GM18511 (cell line): ENCODE results near the gene AATK.

ENCODE experiments used
- ATAC-seq: cut with Tn5 transposase; IDR thresholded peaks from one replicate; pipeline ENCODE4 v1.9.1; 2021; ENCODE audit warnings: mild to moderate bottlenecking, moderate library complexity; ENCODE audit not compliant: unreplicated experiment

The AATK gene, protein sequence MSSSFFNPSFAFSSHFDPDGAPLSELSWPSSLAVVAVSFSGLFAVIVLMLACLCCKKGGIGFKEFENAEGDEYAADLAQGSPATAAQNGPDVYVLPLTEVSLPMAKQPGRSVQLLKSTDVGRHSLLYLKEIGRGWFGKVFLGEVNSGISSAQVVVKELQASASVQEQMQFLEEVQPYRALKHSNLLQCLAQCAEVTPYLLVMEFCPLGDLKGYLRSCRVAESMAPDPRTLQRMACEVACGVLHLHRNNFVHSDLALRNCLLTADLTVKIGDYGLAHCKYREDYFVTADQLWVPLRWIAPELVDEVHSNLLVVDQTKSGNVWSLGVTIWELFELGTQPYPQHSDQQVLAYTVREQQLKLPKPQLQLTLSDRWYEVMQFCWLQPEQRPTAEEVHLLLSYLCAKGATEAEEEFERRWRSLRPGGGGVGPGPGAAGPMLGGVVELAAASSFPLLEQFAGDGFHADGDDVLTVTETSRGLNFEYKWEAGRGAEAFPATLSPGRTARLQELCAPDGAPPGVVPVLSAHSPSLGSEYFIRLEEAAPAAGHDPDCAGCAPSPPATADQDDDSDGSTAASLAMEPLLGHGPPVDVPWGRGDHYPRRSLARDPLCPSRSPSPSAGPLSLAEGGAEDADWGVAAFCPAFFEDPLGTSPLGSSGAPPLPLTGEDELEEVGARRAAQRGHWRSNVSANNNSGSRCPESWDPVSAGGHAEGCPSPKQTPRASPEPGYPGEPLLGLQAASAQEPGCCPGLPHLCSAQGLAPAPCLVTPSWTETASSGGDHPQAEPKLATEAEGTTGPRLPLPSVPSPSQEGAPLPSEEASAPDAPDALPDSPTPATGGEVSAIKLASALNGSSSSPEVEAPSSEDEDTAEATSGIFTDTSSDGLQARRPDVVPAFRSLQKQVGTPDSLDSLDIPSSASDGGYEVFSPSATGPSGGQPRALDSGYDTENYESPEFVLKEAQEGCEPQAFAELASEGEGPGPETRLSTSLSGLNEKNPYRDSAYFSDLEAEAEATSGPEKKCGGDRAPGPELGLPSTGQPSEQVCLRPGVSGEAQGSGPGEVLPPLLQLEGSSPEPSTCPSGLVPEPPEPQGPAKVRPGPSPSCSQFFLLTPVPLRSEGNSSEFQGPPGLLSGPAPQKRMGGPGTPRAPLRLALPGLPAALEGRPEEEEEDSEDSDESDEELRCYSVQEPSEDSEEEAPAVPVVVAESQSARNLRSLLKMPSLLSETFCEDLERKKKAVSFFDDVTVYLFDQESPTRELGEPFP (N-terminal part only)

DNA sequence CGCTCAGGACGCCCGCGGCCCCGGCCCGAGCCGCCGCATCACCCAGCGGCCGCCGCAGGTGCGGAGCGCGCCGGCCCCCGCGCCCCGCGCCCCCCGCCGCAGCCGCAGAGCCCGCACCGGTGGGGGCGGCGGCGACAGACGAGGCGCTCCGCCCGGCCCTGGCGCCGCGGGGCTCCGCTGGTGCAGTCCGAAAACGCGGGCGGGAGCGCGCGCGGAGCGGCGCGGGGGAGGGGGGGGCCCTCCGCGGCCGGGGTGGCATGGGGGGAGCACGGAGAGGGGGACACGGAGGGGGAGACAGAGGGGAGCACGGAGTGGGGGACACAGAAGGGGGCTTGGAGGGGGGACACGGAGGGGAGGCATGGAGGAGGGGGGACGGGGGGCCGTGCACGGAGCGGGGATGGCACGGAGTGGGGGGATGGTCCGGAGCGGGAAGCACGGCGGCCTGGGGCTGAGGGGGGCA is at the start of gene AATK:
Gene AATK, minus strand, starts transcription at position 189 of the 460 bp plus-strand sequence. CDS start 229 bp downstream, outside the sequence.
- ATAC-seq, result no peak

DNA sequence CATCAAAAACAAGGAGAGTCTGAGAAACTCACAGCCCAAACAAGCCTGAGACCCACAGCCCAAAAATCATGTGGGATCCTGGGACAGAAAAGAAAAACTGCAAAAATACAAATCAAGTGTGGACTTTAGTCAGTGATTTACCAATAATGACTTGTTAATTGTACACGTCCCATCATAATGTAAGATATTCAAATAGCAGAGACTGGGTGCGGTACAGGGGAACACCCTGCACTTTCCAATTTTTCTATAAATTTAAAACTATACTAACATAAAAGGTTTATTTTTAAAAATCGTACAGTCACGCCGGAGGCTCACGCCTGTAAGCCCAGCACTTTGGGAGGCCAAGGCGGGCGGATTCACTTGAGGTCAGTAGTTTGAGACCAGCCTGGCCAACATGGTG is 48.0 kb upstream of the AATK start:
- no peak for ATAC-seq

DNA sequence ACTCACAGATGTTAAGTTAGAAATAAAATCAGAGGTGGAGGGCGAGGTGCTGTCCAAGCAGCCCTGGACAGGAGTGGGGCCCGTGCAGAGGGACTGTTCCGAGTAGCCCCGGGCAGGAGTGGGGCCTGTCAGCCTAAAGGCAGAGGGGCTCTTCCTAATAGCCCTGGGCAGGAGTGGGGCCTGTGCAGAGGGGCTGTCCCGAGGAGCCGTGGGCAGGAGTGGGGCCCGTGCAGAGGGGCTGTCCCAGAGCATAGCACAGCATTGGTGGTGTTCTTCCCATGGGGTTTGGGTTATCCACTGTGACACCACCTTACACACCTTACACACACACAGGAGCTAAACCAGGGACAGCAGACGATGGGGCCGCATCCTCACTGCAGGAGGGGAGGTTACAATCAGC is 46.3 kb upstream of the AATK start:
- ATAC-seq, result no peak

- no peak for ATAC-seq
These were observed 44.8 kb upstream of the AATK start for GRCh38 chr17:81210868-81211267.

DNA sequence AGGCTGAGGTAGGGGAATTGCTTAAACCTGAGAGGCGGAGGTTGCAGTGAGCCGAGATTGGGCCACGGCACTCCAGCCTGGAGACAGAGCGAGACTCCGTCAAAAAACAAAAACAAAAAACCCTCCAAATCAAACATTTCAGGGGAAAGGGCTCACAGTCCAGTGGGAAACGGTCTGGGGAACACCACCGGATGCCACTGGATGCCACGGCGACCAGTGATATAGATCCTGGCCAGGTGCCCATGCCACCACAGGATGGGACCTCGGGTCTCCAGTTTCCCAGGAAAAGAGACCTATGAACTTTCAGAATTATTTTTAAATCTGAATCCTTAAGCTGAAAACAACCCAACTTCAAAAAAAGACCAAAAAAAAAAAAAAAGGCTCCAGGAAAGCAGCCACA is 44.4 kb upstream of the AATK start:
- no peak for ATAC-seq

DNA sequence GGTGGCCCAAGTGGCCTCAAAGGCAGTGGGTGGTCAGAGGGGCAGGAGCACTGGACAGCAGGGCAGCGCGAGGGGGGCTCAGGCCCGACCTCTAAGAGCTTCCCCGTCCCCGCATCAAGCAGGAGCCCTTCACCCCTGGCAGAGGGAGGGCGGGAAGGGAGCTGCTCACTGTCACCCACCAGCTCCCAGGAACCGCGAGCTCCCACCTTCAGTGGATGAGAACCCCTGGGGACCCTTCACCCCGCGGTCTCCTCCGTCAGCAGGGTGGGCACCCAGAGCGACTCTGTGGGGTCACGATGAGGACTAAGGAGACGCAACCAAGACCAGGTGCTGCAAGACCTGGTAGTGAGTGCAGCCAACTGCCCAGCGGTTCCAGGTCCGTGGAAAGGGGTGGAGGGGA is 43.1 kb upstream of the AATK start:
- ATAC-seq, result no peak

DNA sequence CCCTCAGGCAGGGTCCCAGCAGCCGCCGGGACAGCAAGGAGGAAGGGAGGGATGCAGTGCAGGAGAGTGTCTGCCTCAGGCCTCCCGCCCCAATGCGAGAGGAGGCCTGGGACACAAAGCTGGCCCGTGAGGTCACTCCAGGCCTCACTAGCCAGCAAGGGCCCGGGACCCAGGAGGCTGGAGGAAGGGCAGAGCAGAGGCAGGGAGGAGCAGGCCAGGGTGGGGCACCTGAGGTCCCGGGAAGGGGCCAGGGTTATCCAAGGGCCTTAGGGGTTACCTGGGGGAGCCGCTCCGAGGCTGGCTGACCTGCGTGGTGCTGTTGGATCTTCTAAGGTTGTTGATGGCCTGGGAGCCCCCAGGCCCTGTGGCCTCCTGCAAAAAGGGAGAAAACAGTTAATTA is 42.6 kb upstream of the AATK start:
- no peak for ATAC-seq

DNA sequence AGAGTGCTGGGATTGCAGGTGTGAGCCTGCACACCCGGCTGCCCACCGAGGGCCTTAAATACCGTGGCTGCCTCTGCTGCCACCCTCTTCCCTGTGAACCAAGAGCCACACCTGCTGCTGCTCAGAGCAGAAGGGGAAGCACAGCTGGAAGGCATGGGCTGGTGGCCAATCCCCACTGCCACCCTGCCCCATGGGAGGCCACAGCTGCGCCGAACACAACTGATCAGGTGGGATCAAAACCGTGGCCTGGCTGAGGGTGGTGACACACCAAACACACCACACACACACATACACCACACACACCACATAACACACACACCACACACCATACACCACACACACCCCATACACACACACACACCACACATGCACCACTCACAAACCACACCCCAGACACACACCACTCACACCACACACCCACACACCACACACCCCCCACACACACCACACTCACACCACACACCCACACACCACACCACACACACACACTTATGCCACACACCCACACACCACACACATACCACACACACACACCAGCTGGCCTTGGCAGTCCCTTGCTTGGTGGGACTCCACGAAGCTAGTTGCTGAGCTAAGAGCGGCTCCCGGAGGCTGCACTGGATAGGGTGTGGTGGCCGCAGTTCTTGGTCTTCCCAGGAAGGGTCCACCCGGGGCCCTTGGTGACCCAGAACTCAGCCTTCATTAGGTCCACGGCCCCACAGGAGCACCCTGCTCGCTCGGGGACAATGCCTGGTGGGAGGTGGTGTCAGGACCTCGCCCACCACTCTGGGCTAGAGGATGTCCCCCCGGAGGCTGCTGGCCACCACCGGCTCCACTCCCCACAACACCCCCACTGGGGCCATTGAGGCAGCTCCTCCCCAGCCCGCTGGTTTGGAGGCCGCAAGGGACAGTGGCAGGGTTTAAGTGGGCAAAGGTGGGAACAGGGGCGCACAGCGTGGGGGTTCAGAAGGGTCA is 41.9 kb upstream of the AATK start:
- ATAC-seq, result no peak

- ATAC-seq, result no peak
These were observed 40.6 kb upstream of the AATK start for GRCh38 chr17:81206657-81207056.

DNA sequence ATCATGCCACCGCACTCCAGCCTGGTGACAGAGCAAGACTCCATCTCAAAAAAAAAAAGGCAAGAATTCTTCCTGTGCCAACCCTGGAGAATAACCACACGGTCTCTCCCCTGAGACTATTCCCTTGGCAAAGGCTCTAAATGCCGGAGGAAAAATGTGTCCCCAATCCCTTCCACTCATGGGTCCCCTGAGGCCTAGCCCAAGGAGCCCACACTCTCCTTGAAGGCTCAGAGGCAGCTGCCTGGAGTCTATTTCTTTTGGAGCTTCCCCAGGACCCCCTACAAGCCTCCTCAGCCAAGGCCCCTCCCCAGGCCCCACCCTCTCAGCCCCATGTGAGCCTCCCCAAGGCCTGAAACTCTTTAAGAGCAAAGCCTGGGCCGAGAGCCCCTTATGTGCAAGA is 40.1 kb upstream of the AATK start:
- no peak for ATAC-seq

DNA sequence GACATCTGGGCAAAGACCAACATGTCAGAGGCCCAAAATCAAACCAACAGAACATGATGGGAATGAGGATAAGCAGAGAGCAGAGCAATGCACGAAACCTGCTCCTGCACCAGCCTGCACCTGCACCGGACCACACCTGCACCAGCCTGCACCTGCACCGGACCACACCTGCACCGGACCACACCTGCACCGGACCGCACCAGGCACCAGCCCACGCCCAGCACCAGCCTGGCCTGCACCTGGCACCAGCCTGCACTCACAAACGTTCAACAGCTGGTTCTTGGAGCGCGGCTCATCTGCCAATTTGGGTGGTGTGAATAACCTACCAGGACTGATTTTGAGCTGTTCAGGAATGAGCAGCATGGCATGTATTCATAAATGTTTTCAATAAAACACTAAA is 38.6 kb upstream of the AATK start:
- ATAC-seq, result no peak

DNA sequence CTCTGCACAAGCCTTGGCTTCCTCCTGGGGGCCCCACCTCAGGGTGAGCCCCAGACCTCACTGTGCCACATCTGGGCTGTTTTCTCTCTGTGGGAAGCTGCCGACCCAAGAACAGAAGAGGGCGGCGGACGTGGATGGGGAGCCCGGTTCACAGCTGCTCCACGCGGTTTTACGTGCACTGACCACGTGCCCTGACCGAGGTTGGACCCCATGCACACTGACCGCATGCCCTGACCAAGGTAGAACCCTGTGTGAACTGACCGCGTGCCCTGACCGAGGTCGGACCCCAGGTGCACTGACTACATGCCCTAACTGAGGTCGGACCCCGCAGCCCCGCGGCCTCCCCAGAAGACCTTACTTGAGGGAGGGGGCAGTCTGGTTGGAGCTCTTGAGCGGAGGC is 37.1 kb upstream of the AATK start:
- no peak for ATAC-seq

DNA sequence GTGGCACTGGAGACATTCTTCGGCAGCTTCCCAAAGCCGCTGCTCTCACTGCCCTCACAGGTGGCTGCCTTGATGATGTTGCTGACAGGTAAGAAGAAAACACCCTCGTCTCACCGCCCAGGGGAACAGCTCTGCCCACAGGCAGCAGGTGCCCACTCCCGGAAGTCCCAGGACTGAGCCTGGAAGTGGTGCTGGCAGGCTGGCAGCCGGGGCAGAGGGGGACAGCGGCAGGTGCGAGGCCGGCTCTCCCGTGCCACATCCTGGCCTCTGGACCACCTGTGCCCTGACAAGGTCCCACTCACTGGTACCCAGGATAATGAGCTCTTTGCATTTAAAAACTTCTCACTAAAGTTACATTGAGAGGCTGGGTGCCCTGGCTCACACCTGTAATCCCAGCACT is 36.3 kb upstream of the AATK start:
- ATAC-seq, result no peak

- ATAC-seq, result no peak
These were observed 34.9 kb upstream of the AATK start for GRCh38 chr17:81200695-81201580.

DNA sequence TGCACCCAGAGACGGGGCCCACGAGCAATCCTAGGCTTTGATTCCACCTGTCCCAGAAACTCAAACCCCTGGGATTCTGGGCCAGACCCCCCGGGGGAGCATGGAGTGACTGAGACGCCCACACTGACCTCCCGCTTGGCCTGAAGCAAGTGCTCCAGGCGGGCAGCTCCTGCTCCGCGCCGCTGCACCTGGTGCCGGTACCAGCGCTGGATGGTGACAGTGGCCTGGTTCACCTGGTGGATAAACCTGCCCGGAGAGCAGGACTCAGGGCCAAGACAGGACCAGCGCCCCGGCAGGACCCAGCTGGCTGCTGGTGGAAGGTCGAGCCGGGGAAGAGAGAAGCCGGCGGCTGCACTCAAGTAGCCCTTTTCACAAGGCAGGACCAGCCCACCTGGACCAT is 34.2 kb upstream of the AATK start:
- no peak for ATAC-seq

GRCh38 chr17:81199482-81199830 is 33.4 kb upstream of the AATK start:
- no peak for ATAC-seq

DNA sequence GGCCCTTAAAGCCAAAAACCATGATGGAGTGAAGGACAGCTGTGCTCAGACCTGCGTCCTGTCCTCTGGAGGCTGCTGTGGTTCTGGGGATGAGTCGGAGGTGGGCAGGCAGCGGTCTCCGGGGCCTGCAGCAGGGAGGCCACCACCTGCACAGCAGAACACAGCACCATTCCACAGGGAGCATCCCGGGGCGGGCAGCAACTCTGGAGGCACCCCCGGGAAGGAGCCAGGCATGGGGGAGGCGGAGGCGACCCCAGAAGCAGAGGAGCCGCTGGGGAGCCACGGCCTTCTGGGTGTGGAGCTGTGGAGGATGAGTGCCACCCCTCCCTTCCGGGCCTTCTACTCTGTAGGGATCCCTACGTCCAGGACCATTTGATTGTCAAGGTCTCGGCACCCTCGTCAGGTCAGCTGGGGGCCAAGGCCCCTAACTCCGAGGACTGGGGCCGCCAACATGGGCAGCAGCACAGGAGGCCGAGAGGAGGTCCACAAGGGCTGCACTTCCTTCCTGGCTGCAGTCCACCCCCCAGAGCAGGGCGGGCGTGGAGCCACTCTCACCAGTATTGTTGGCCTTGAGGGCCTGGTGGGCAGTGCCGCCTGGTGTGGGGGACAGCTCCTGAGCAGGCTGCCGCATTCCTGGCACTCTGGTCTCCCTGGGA is 32.9 kb upstream of the AATK start:
- ATAC-seq, result no peak

DNA sequence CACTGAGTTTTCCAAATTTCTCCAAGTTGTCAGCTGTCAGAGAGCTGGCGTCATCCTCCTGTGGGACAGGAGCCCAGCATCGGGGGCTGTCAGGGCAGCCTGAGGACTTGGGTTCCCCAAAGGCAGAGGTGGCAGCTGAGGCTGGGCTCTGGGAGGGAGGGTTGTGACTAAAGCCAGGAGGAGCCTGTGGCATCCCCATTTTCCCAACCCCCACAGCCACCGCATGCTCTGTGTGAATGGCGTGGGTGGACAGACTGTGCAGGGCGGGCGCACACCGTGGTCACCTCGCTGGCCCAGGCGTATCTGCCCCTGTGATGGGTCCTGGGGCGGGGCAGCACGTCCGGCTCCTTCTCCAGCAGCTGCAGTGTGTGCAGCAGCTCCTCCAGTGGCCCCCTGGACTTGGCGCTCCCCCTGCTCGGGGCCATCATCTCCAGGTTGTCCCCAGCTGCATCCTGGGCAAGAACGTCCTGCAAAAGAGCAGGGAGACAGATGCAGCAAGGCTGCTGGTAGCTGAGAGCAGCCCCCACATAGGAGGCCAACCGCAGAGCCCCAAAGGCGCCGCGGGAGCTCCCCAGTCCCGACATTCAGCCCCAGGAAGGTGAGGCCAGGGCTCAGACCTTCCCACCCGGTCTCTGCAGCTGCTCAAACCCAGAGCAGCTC is 31.9 kb upstream of the AATK start:
- ATAC-seq, result no peak
